Glomerular visceral epithelial cell (primary cell): ENCODE data around the gene CBLN3.

Experiments
- DNase-seq: peaks from one replicate; pipeline ENCODE4 v3.0.0-alpha.2; 2016; ENCODE audit errors: extremely low spot score

Gene CBLN3

GRCh38 chr14:24382064-24382371 lies 47.5 kb downstream of the CBLN3 start:
- no peak for DNase-seq

DNA sequence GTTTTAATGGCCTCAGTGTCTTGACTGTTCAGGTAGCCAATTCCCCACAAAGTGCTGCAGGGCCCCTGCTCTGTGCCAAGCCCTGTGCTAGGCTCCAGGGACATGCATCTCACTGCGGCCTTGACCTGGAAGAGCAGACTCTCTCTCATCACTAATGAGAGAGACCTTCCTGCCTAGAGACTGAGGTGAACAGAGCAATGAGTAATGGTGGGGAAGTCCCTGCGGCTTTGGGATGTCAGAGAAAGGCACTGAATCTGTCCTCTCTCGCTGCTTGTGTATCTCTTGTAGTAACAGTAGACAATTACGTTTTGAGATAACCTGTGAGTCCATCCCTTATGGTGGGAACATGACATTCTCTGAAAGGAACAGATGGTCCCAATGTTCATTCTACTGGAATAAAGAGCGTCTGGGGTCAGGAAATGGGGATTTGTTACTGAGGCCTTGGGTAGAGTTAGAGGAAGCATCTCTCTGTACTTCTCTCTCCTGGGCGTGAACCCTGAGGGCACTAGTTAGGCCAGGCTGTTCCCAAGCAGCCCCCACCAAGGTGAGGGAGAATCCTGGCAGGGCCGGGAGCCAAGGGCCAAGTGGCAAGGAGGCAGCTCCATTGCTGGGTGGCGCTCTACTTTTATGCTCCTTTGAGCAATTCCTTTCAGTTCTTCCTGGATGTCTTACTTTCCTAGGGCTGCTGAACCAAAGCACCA lies 48.0 kb downstream of the CBLN3 start:
- peak; percentile 36 for DNase-seq

GRCh38 chr14:24379907-24380730 lies 49.3 kb downstream of the CBLN3 start:
- DNase-seq: no peak

DNA sequence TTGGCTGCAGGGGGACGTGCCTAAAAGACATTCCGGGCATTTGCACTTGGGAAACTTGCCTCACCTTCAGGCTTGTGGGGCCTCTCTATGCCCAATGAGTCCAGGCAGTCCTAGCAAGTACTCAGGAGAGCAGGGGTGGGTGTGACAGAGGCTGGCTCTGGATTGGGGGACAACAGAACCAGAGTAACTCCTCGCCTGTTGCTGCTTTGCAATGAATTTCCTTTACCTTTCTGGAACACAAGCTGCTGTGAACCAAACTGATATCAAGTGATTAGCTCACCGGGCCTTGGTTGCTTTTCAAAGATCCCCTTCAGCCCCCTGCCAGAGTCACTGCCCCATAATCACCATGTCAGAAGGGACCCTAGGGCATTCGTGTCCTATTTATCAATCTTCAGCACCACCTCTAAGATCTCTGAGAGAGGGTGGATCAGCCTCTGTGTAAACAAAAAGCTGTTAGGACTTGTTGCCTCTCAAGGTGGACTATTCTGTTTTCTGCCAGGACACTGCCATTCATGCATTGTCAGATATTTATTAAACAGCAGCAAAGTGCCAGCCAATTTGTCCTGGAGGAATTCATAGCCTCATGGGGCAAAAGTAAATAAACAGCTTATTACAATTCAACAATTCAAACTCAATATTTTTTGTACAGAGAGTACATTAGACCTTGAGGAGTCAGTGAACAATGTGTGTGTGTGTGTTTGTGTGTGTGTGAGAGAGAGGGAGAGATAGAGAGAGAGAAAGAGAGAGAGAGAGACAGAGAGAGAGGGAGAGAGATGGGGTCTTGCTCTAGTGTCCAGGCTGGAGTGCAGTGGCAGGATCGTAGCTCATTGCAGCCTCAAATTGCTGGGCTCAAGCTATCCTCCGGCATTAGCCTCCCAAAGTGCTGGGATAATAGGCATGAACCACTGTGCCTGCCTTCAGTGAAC lies 50.2 kb downstream of the CBLN3 start:
- DNase-seq: no peak

DNA sequence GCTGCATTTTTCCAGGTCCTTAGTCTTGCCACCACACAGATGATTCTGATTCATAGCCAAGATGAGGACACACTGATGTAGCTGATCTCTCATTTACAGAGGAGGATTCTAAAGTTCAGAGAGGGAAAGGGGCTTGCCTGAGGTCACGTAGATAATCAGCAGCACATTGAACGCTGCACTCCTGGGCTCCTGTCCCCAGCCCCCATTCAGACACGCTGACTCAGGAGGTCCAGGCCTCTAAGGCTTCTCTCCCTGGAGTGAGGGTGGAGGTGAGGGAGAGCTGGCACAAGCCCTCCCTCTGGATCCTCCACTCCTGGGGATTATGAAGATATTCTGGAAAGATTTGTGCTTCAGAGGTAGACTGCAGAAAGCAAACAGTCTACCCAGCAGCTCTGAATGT lies 51.1 kb downstream of the CBLN3 start:
- no peak for DNase-seq

DNA sequence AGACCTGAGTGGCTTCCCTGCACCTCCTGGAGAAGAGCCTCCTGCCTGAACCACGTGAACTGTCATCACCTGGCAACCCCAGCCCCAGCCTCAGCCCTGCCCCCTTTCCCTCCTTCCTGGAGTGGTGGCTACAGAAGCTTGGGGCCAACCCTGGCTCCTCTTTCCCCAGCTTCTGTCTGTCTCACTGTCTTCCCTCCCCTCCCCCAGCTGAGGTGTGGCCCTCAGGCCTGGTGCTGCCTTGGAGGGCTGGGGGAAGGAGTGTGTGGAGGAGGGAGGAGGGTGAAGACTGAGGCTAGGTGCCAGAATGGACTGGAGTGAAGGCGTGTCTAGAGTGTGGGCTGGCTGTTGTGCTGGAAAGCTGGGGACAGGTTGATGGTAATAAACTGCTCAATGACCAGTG lies 51.8 kb downstream of the CBLN3 start:
- no peak for DNase-seq

GRCh38 chr14:24377126-24377525 lies 52.3 kb downstream of the CBLN3 start:
- no peak for DNase-seq
